Transverse colon (tissue), 3 donors: ENCODE results near the gene GCNT2.

Source experiments
- CTCF ChIP-seq, 5 experiments: fragments of 200-600 bp in 3 of 5; fragments of 450-650 bp in 2 of 5; sonication (generic) in 3 of 5; IDR thresholded peaks; 1 replicate in 2 of 5; 2 replicates in 3 of 5; pipeline ENCODE4 v1.5.1; 2016 to 2017; ENCODE audit warnings: antibody characterized with exemption in 5 of 5, inconsistent platforms in 3 of 5, mild to moderate bottlenecking in 2 of 5, moderate library complexity in 1 of 5
- EP300 ChIP-seq: sonication (generic); formaldehyde crosslinking; IDR thresholded peaks from one replicate; pipeline ENCODE4 v1.6.1; 2017; ENCODE audit warnings: antibody characterized with exemption, low read depth
- POLR2A ChIP-seq: fragments of 450-650 bp; IDR thresholded peaks from one replicate; pipeline ENCODE4 v1.6.1; 2016; ENCODE audit warnings: antibody characterized with exemption, mild to moderate bottlenecking, moderate library complexity

DNA sequence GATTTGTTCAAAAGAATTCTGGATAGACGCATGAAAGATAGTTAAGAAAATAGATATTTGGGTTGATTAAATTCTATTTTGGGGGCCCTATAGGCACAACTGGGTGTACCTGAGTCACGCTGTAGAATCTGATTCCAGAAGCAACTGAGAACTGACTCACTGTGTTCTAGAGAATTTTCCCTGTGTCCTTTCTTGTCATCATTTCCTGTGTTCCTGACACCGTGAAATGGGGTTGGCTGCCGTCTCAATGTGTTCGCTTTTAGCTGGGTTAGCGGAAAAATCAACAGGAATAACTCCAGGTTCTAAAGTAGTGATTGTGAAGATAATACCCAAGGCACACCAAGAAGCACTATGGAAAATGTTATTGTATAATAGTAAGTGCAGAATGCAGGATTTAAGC, 5.0 kb downstream of the GCNT2 start:
- TF ChIP-seq POLR2A (no peak), CTCF (IDR thresholded peaks at IDR 0.05) (no peak), EP300 (no peak)
